ENCODE results near the gene ZFAND3. TPM values are rescaled to one million over a fixed set of nuclear protein-coding genes. Genes with fewer than 3 reads are reported as not detected.

Gene ZFAND3
- total and polyA plus RNA-seq, 2 experiments from 2014 or later, result 16.9 to 28.2 TPM

DNA sequence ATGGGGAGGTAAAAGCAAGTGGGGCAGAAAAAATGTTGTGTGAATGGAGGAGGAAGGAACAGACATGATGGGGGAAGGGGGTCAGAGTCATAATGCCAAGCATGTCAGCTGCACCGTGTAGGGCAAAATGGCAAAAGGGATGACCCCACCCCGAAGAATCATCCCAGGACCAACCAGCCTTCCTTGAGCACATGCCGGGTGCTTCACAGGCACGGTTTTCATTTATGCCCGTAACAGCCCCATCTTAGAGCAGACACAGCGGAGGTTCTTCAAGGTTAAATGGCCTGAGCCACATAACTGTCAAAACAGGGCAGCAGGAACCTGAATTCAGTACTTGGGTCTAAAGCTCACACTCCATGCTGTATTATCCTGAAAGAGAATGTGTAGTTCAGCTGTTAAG is 322.2 kb downstream of the ZFAND3 start (continued):
- TF ChIP-seq CTCF (conservative IDR thresholded peaks at IDR 0.05; ENCODE audit: low read depth in 2 of 2) (no peak), ZNF114 (CRISPR knock-in tag; IDR thresholded peaks at IDR 0.05) (no peak), EZH2 (IDR thresholded peaks at IDR 0.05; ENCODE audit: low read depth, unreplicated experiment) (no peak), POLR2AphosphoS5 (IDR thresholded peaks at IDR 0.05; ENCODE audit: low read depth) (no peak), NANOG (IDR thresholded peaks at IDR 0.05; ENCODE audit: borderline replicate concordance) (no peak), REST (IDR thresholded peaks at IDR 0.05; ENCODE audit: unreplicated experiment) (no peak), ZNF331 (CRISPR knock-in tag; IDR thresholded peaks at IDR 0.05; ENCODE audit: low read depth) (no peak), STAT1 (IDR thresholded peaks at IDR 0.05; ENCODE audit: unreplicated experiment) (no peak)

DNA sequence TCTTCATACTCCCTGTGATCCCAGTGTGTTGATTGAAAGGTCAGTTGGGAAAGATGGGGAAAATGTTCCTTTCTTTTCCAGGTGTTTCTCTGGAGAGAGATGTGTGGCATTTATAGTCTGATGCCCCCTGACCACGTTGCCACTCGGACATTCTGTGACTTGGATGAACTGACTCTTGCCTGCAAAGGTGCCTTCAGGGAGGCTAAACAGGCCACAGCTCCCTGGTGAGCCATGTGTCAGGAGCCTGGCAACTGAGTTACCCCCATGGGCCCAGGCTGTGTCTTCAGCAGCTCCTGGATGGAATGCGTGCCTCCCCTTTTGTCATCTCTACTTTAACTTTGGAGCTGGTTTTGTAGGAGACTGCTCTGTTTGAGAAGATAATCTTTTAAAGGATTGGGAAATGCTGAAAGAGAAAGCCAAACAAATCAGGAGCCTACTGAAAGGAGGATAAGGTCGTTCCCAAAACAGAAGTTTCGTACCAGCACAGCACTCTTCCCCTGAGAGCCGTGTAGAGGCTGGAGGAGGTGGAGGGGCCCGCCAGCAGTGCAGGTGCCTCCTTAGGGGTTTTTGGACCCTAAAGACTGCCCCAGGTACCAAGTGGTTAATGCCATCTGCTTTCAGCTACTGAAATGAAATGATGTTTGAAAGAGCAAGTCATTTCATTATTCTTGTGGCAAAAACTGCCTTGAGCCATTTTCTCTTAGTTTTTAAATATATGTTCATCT is 322.8 kb downstream of the ZFAND3 start:
- Mint-ChIP-seq H3K4me3 (no peak overlapping the region), H3K9me3 (no peaks in the 10 kb centered on the region; the same call in 2 of the 3 replicates), H3K4me1 (peaks cover 78% of the 10 kb centered on the region), H3K27ac (no peak overlapping the region), H3K27me3 (ENCODE audit: insufficient read depth, low read depth, poor library complexity) (peaks cover 7% of the 10 kb centered on the region), H3K36me3 (ENCODE audit: low read depth) (peaks cover 3% of the 10 kb centered on the region; the same call in 1 of the 3 replicates)
- H3K4me3 ChIP-seq, result no peak overlapping the region
- H3K27ac ChIP-seq (ENCODE audit: low read depth), result no peak overlapping the region
- H3K27me3 ChIP-seq (ENCODE audit: insufficient read depth), result no peaks in the 10 kb centered on the region
- no peak for DNase-seq (ENCODE audit: low spot score)
- no peaks in the 10 kb centered on the region for H3K36me3 ChIP-seq (ENCODE audit: insufficient read depth)
- TF ChIP-seq JUNB (IDR thresholded peaks at IDR 0.05; ENCODE audit: unreplicated experiment) (no peak), ZNF331 (CRISPR knock-in tag; IDR thresholded peaks at IDR 0.05; ENCODE audit: low read depth) (no peak), EZH2phosphoT487 (IDR thresholded peaks at IDR 0.05; ENCODE audit: unreplicated experiment) (no peak), REST (IDR thresholded peaks at IDR 0.05; ENCODE audit: unreplicated experiment) (no peak), CTCF (conservative IDR thresholded peaks at IDR 0.05; ENCODE audit: low read depth in 2 of 2) (no peak)
- H3K4me2 ChIP-seq, result no peak overlapping the region
- peaks cover 51% of the 10 kb centered on the region for H3K4me1 ChIP-seq (ENCODE audit: insufficient read depth)
- H3K9me2 ChIP-seq (ENCODE audit: insufficient read depth), result 0 out of 2 replicates have a peak, but pooled peaks cover 3% of the 10 kb centered on the region
- peaks cover 6% of the 10 kb centered on the region; the same call in 1 of the 2 replicates for H3K79me2 ChIP-seq (replicated peaks; ENCODE audit: insufficient read depth)
- no peaks in the 10 kb centered on the region for H3F3A ChIP-seq (replicated peaks; ENCODE audit: low read depth)
- H2AFZ ChIP-seq, result no peak overlapping the region
- H4K20me1 ChIP-seq (replicated peaks; ENCODE audit: insufficient read depth), result peaks cover 3% of the 10 kb centered on the region; the same call in 1 of the 2 replicates
- ATAC-seq, result no peak

All from GM23338 (cell line).